ENCODE measurements around the gene ACSBG1. TPM values are rescaled to one million over a fixed set of nuclear protein-coding genes. Genes with fewer than 3 reads are reported as not detected.

Gene ACSBG1
- total RNA-seq, 3 donors from 2014 or later: not detected

- ATAC-seq (no peak), DNase-seq (no peak)
- no peaks in the 10 kb centered on the region for H3K9me3 Mint-ChIP-seq
- no peaks in the 10 kb centered on the region for H3K36me3 Mint-ChIP-seq (ENCODE audit: insufficient read depth)
- H3K4me3 Mint-ChIP-seq: no peak overlapping the region
- no peaks in the 10 kb centered on the region for H3K27me3 Mint-ChIP-seq (ENCODE audit: low read depth)
- H3K4me1 Mint-ChIP-seq (ENCODE audit: low read depth): peaks cover 2% of the 10 kb centered on the region
Observed at GRCh38 chr15:78242128-78242527, 7.8 kb upstream of the ACSBG1 start.

GRCh38 chr15:78241017-78241416, 6.7 kb upstream of the ACSBG1 start:
- Mint-ChIP-seq H3K9me3 (no peaks in the 10 kb centered on the region), H3K27me3 (ENCODE audit: low read depth) (no peaks in the 10 kb centered on the region), H3K4me3 (no peak overlapping the region), H3K4me1 (ENCODE audit: low read depth) (peaks cover 2% of the 10 kb centered on the region), H3K36me3 (ENCODE audit: insufficient read depth) (no peaks in the 10 kb centered on the region)
- DNase-seq (peak; percentile 82), ATAC-seq (peak; percentile 90 to 91)

DNA sequence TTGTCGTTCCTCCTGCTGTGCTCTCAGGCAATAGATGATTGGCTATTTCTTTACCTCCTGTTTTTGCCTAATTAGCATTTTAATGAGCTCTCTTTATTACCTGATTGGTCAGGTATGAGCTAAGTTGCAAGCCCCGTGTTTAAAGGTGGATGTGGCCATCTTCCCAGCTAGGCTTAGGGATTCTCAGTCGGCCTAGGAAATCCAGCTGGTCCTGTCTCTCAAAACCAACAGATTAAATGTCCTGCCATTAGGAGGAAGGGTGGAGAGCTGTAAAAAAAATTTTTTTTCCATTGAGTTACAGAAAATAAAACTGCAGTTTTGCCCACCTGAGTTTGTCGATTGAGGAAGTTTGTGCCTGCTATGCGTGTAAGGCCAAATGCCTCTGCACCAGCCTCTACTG, 5.4 kb upstream of the ACSBG1 start:
- no peaks in the 10 kb centered on the region for H3K9me3 Mint-ChIP-seq
- no peaks in the 10 kb centered on the region for H3K36me3 Mint-ChIP-seq (ENCODE audit: insufficient read depth)

DNA sequence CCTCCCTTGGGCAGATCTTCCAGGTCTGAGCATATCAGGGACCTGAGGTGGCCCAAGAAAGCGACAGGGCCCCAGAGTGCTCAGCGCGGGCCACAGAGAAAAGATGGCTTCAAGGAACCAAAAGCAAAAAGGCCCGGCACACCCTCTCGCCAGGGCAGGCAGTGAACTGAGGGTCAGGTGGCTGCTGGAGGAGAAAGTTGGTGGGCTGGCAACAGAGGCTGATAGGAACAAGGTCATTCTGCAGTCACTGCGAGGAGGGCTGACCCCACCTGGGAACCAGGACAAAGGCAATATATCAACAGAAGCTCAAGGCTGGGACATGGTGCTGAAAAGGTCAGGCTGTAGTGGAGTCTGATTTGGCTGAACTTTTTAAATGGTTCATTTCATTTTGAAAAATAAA, 2.8 kb upstream of the ACSBG1 start:
- Mint-ChIP-seq H3K9me3 (no peaks in the 10 kb centered on the region), H3K27me3 (ENCODE audit: low read depth) (peaks cover 6% of the 10 kb centered on the region), H3K4me1 (ENCODE audit: low read depth) (peaks cover 2% of the 10 kb centered on the region), H3K4me3 (no peak overlapping the region), H3K36me3 (ENCODE audit: insufficient read depth) (no peaks in the 10 kb centered on the region)
- ATAC-seq (no peak), DNase-seq (no peak)

More for the DNA sequence above, 5.4 kb upstream of the ACSBG1 start:
- DNase-seq: no peak
- Mint-ChIP-seq H3K4me3 (no peak overlapping the region), H3K4me1 (ENCODE audit: low read depth) (peaks cover 2% of the 10 kb centered on the region), H3K27me3 (ENCODE audit: low read depth) (peaks cover under 1% of the 10 kb centered on the region)
- no peak for ATAC-seq

DNA sequence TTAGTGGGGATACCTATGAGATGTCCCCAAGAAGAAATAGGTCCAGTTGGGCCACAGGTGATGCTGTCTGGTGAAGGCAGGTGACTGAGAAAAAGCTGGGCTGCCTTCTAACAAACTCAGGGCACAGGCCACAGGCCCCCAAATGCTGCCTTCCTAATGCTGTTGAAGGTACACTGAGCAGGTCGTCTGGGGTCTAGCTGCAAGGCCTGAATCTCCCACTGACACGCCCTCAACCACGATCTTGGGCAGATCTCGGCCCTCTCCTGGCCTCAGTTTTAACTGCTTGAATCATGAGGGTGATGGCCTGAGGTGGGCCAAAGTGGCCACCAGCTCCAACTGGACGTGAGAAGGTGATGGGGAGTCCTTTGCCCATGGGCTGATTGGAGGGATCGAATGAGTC, 2.1 kb upstream of the ACSBG1 start:
- no peak overlapping the region for H3K4me3 Mint-ChIP-seq
- DNase-seq (no peak), ATAC-seq (no peak)
- no peaks in the 10 kb centered on the region for H3K9me3 Mint-ChIP-seq
- peaks cover 6% of the 10 kb centered on the region for H3K27me3 Mint-ChIP-seq (ENCODE audit: low read depth)
- H3K36me3 Mint-ChIP-seq (ENCODE audit: insufficient read depth): no peaks in the 10 kb centered on the region
- H3K4me1 Mint-ChIP-seq (ENCODE audit: low read depth): peaks cover 2% of the 10 kb centered on the region

- Mint-ChIP-seq H3K4me1 (ENCODE audit: low read depth) (no peaks in the 10 kb centered on the region), H3K9me3 (no peaks in the 10 kb centered on the region)
- no peak for DNase-seq
Observed at GRCh38 chr15:78233496-78233895, 869 bp downstream of the ACSBG1 start.

DNA sequence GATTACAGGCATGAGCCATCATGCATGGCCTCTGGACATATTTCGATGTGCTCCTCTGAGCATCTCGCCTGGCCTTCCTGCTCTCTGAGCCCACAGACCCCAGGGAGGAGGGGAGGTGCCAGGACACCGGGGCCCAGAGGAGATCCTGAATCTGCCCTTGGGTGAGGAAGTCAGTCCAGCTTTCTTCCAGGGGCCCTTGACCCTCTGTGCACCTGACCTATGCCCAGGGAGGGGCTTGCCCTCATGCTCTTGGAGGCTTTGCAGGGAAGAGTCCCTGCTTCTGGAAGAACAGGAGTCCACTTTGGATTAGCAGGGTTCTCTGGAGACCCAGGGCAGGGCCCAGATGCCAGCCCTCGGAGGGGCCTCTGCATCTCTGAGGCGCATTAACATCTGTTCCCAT, 1.4 kb downstream of the ACSBG1 start:
- peaks cover 6% of the 10 kb centered on the region for H3K27me3 Mint-ChIP-seq (ENCODE audit: low read depth)
- no peaks in the 10 kb centered on the region for H3K9me3 Mint-ChIP-seq
- H3K4me3 Mint-ChIP-seq: no peak overlapping the region
- ATAC-seq (no peak), DNase-seq (no peak)
- no peaks in the 10 kb centered on the region for H3K4me1 Mint-ChIP-seq (ENCODE audit: low read depth)
- H3K36me3 Mint-ChIP-seq (ENCODE audit: insufficient read depth): no peaks in the 10 kb centered on the region

More at GRCh38 chr15:78233496-78233895, 869 bp downstream of the ACSBG1 start:
- Mint-ChIP-seq H3K36me3 (ENCODE audit: insufficient read depth) (no peaks in the 10 kb centered on the region), H3K27me3 (ENCODE audit: low read depth) (peaks cover 6% of the 10 kb centered on the region), H3K4me3 (no peak overlapping the region)
- no peak for ATAC-seq

DNA sequence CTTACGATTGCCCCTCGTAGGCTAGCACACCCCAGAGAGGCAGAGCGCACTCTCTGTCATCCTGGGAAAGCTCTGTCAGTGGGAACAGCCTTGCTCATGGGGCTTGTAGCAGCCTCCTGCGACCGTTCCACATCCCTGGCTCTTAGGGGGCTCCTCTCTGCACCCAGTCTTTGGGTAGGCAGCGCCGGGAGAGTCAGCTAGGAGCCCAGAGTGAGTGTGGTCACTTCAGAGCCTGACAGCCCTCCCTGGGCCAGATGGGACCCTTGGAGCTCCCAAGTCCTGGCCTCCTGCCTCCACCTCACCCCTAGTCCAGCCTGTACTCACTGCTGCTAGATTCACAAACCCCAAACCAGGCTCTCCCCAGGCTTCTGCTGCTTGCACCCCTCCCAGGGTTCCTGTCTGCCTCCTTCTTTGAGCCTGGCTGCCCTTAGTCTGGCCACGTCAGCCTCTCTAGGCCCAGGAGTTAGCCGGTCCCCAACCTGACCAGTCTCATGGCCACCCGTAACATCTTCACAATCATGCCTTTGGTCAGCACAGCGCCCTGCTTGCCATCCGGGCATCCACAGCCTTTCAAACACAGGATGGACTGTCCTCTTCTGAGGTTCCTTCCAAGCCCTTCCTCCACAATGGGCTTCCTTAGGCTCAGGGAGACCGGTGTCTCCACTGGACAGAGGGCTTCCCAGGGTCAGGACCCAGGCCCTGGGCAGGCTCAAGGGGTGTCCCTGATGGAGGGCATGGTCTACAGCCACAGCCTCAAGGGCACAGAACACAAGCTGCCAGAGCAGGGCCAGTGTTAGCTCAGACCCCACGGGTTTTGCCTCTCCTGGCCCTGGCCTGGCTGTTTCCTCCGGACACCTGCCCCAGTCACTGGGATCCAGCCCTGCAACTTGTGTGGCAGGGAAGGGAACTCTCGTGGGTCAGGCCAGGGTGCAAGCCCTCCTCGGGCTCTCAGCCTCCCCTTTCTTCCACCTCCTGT, 4.6 kb downstream of the ACSBG1 start:
- Mint-ChIP-seq H3K4me1 (ENCODE audit: low read depth) (peaks cover 7% of the 10 kb centered on the region), H3K27me3 (ENCODE audit: low read depth) (peaks cover 5% of the 10 kb centered on the region), H3K36me3 (ENCODE audit: insufficient read depth) (no peaks in the 10 kb centered on the region), H3K9me3 (no peaks in the 10 kb centered on the region), H3K4me3 (no peak overlapping the region)
- no peak for DNase-seq
- ATAC-seq: no peak

DNA sequence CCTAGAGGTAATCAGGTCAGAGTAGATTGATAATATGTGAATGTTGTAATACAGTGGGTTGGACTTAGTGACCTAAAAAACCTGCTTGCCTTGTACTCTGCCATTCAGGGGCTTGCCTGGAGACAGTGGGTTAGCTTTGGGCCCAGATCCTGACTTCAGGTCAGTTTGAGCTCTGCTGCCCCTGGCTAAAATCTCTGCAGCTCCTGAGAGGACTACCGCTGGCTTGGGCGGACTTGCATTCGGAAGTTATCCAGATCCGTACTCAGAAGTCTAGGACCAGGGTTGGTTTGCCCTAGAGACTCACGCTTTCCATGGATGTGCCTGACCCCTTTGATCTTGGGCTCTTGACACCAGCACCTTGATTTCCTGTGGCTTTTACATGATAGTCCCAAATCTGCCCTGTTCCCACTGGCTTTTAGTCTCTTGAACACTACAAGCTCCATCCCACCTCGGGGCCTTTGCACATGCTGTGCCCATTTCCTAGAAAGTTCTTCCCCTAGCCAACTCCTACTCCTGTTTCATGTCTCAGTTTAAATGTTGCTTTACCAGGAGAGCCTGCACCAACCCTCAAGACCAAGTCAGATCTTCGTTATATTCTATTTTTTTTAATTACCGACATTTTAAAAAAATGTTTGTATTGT, 5.9 kb downstream of the ACSBG1 start:
- ATAC-seq (no peak), DNase-seq (no peak)
- no peaks in the 10 kb centered on the region for H3K9me3 Mint-ChIP-seq
- H3K27me3 Mint-ChIP-seq (ENCODE audit: low read depth): peaks cover under 1% of the 10 kb centered on the region
- peaks cover 16% of the 10 kb centered on the region for H3K4me1 Mint-ChIP-seq (ENCODE audit: low read depth)
- no peaks in the 10 kb centered on the region for H3K36me3 Mint-ChIP-seq (ENCODE audit: insufficient read depth)
- H3K4me3 Mint-ChIP-seq: no peak overlapping the region

DNA sequence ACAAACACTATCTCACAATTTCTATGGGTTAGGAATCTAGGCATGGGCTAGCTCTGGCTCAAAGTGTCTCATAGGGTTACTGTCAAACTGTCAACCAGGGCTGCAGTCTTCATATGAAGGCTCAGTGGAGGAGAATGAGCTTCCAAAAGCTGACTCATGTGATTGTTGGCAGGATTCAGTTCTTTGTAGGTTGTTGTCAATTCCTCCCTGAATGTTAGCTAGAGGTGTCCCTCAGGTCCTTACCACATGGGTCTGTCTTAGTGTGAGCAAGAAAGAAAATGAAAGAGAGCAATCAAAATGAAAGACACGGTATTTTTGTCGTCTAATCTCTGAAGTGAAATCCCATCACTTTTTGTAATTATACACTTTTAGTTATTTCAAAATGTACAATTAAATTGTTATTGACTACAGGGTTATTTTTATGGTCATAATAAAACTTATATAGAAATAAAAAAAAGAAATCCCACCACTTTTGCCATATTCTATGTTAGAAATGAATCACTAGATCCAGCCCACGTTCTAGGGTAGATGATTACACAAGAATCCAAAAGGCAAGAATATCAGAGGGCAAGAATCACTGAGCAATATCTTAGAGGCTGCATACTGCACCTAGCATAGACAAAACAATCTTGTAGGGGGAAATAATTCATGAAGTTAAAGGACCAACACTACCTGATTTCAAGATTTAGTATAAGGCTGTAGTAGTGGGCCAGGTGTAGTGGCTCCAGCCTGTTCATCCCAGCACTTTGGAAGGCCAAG, 8.4 kb downstream of the ACSBG1 start:
- ATAC-seq: peak; percentile 69 to 84
- Mint-ChIP-seq H3K36me3 (ENCODE audit: insufficient read depth) (no peaks in the 10 kb centered on the region), H3K9me3 (no peaks in the 10 kb centered on the region), H3K27me3 (ENCODE audit: low read depth) (no peaks in the 10 kb centered on the region), H3K4me1 (ENCODE audit: low read depth) (peaks cover 16% of the 10 kb centered on the region), H3K4me3 (no peak overlapping the region)
- DNase-seq: no peak

- H3K27me3 Mint-ChIP-seq (ENCODE audit: low read depth): no peaks in the 10 kb centered on the region
- peaks cover 16% of the 10 kb centered on the region for H3K4me1 Mint-ChIP-seq (ENCODE audit: low read depth)
- no peaks in the 10 kb centered on the region for H3K9me3 Mint-ChIP-seq
- no peak for DNase-seq
- no peaks in the 10 kb centered on the region for H3K36me3 Mint-ChIP-seq (ENCODE audit: insufficient read depth)
- no peak overlapping the region for H3K4me3 Mint-ChIP-seq
- ATAC-seq: no peak
Observed at GRCh38 chr15:78224023-78224411, 10.3 kb downstream of the ACSBG1 start.

DNA sequence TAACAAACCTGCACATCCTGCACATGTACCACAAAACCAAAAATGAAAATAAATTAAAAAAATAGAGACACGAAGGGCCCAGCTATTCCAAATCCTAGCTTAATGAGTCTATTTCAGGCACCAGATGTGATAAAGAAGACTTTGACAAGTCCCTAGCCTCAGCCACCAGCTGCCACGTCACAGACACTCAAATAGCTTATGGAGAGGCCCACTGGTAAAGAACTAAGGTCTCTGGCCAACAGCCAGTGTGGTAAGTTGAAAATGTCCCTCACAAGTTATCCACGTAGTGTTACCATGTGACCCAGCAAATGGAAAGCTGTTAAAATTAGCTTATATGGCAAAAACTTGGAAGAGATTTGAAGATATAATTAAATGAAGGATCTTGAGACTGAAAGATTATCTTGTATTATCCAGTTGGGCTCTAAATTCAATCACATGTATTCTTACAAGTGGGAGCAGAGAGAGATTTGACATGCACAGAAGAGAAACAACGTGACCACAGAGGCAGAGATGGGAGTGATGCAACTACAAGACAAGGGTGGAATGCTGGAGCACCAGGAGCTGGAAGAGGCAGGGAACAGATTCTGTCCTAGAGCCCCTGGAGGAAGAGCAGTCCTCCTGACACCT, 10.9 kb downstream of the ACSBG1 start:
- no peaks in the 10 kb centered on the region for H3K9me3 Mint-ChIP-seq
- no peaks in the 10 kb centered on the region for H3K36me3 Mint-ChIP-seq (ENCODE audit: insufficient read depth)
- no peak for ATAC-seq
- no peak overlapping the region for H3K4me3 Mint-ChIP-seq
- H3K4me1 Mint-ChIP-seq (ENCODE audit: low read depth): peaks cover 16% of the 10 kb centered on the region
- DNase-seq: no peak
- no peaks in the 10 kb centered on the region for H3K27me3 Mint-ChIP-seq (ENCODE audit: low read depth)

- no peaks in the 10 kb centered on the region for H3K9me3 Mint-ChIP-seq
- H3K36me3 Mint-ChIP-seq (ENCODE audit: insufficient read depth): no peaks in the 10 kb centered on the region
- ATAC-seq: no peak
- peaks cover 16% of the 10 kb centered on the region for H3K4me1 Mint-ChIP-seq (ENCODE audit: low read depth)
- no peaks in the 10 kb centered on the region for H3K27me3 Mint-ChIP-seq (ENCODE audit: low read depth)
- H3K4me3 Mint-ChIP-seq: no peak overlapping the region
- DNase-seq: no peak
Observed at GRCh38 chr15:78222745-78223395, 11.5 kb downstream of the ACSBG1 start.

- no peaks in the 10 kb centered on the region for H3K9me3 Mint-ChIP-seq
- no peak overlapping the region for H3K4me3 Mint-ChIP-seq
- peaks cover 12% of the 10 kb centered on the region for H3K4me1 Mint-ChIP-seq (ENCODE audit: low read depth)
- no peak for ATAC-seq
- H3K27me3 Mint-ChIP-seq (ENCODE audit: low read depth): no peaks in the 10 kb centered on the region
- DNase-seq: no peak
- H3K36me3 Mint-ChIP-seq (ENCODE audit: insufficient read depth): no peaks in the 10 kb centered on the region
Observed at GRCh38 chr15:78220713-78221112, 13.7 kb downstream of the ACSBG1 start.

Data from activated T-cell treated with anti-CD3 and anti-CD28 coated beads, Interleukin-2, amount 50 U/mL, for 4 hours (primary cell).